Epithelial cell of esophagus (primary cell): ENCODE data around the gene TNNI3K.

ENCODE experiments used
- DNase-seq: peaks from one replicate; pipeline ENCODE4 v3.0.0; 2010; ENCODE audit warnings: low read depth
- H3K4me3 ChIP-seq: 2 replicates; pipeline ENCODE4 v1.5.1; 2011; ENCODE audit warnings: mild to moderate bottlenecking, low read length, control low read depth
- CTCF ChIP-seq: IDR thresholded peaks from 2 replicates; pipeline ENCODE4 v1.5.1; 2011; ENCODE audit warnings: low read depth, mild to moderate bottlenecking, low read length, control low read depth, inconsistent platforms; ENCODE audit not compliant: insufficient read depth; ENCODE audit errors: missing control alignments

Gene TNNI3K

GRCh38 chr1:74430342-74430934 lies 195.3 kb downstream of the TNNI3K start:
- H3K4me3 ChIP-seq = no peak overlapping the region
- no peak for TF ChIP-seq CTCF
- no peak for DNase-seq

GRCh38 chr1:74431531-74431930 lies 196.3 kb downstream of the TNNI3K start:
- no peak for TF ChIP-seq CTCF

GRCh38 chr1:74432325-74432724 lies 197.1 kb downstream of the TNNI3K start:
- TF ChIP-seq CTCF = no peak
- DNase-seq = no peak
- H3K4me3 ChIP-seq = no peak overlapping the region

More at GRCh38 chr1:74431531-74431930, 196.3 kb downstream of the TNNI3K start:
- no peak overlapping the region for H3K4me3 ChIP-seq
- DNase-seq = no peak

- no peak overlapping the region for H3K4me3 ChIP-seq
- DNase-seq = no peak
- TF ChIP-seq CTCF = no peak
Measured at GRCh38 chr1:74434321-74434720, 199.1 kb downstream of the TNNI3K start.

GRCh38 chr1:74436078-74436477 lies 200.9 kb downstream of the TNNI3K start:
- no peak overlapping the region for H3K4me3 ChIP-seq
- TF ChIP-seq CTCF = no peak
- DNase-seq = no peak

GRCh38 chr1:74437035-74437434 lies 201.8 kb downstream of the TNNI3K start:
- no peak for DNase-seq
- no peak overlapping the region for H3K4me3 ChIP-seq
- TF ChIP-seq CTCF = no peak

GRCh38 chr1:74452035-74452434 lies 216.8 kb downstream of the TNNI3K start:
- TF ChIP-seq CTCF = no peak
- DNase-seq = no peak
- H3K4me3 ChIP-seq = no peak overlapping the region
